ENCODE results near the gene PHACTR1.

PHACTR1 gene

DNA sequence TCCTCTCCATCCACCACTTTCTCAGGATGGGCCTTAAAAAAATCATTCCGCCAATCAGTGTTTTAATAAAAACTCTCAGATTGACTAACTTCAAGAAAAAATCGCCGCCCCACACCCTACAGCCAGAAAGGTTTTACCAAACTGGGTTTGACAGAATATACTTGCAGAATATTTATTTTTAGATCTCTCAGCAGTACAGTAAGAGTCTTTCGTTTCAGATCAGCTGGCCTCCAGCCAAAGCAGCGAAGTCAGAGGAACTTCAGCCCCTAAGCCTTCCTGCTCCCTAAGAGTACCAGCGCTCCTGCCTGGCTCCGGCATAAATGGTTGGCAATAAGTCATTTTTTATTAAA, 587.1 kb downstream of the PHACTR1 start:
- peaks cover 93% of the 10 kb centered on the region for H3K36me3 ChIP-seq (ENCODE audit: insufficient read depth, low read depth, low read length)
- no peak overlapping the region for H3K9ac ChIP-seq (ENCODE audit: low read depth, low read length)
- no peak overlapping the region for H3K27ac ChIP-seq (ENCODE audit: low read length)
- H3K27me3 ChIP-seq (ENCODE audit: insufficient read depth, low read length), result no peaks in the 10 kb centered on the region
- H3K4me3 ChIP-seq (ENCODE audit: low read length), result no peak overlapping the region
- no peaks in the 10 kb centered on the region for H3K9me3 ChIP-seq (ENCODE audit: insufficient read depth, low read depth, low read length)
- no peaks in the 10 kb centered on the region for H3K4me1 ChIP-seq (ENCODE audit: insufficient read depth, low read length)

GRCh38 chr6:13304101-13304500, 587.5 kb downstream of the PHACTR1 start:
- Histone ChIP-seq H3K27me3 (ENCODE audit: insufficient read depth, low read length) (no peaks in the 10 kb centered on the region), H3K4me3 (ENCODE audit: low read length) (no peak overlapping the region), H3K4me1 (ENCODE audit: insufficient read depth, low read length) (no peaks in the 10 kb centered on the region), H3K36me3 (ENCODE audit: insufficient read depth, low read depth, low read length) (peaks cover 95% of the 10 kb centered on the region), H3K27ac (ENCODE audit: low read length) (no peak overlapping the region), H3K9me3 (ENCODE audit: insufficient read depth, low read depth, low read length) (no peaks in the 10 kb centered on the region), H3K9ac (ENCODE audit: low read depth, low read length) (no peak overlapping the region)

DNA sequence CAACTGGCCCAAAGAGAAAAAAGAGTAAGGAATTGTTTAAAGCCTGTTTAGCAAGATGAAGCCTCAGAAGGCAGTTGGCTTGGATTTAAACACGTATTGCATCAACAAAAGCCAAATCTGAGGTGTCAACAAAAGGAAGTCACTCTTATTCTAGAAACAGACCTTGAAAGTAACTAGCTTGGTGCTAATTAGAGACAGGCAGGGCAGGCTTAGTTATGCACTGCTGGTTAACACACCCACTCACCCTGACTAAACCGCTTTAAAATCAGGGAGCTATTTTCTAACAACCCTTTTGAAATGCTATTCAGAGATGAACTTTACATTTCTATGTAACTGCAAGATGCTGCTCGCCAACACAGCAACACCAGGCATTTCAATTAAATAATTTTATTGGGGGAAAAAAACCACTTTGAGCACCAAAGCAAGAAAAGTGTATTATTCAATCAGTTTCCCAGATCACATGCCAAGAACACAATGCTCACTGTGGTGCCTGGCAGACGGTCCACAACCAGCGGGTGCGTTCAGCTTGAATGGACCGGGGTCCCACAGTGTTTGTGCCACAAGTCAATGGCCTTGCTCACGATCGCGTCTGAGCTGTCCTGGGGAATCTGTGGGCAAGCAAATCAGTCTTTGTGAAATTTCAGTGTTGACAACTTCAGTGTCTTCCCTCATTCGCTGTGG, 588.2 kb downstream of the PHACTR1 start:
- no peak overlapping the region for H3K9ac ChIP-seq (ENCODE audit: low read depth, low read length)
- no peak overlapping the region for H3K27ac ChIP-seq (ENCODE audit: low read length)
- H3K4me1 ChIP-seq (ENCODE audit: insufficient read depth, low read length), result no peaks in the 10 kb centered on the region
- no peak overlapping the region for H3K4me3 ChIP-seq (ENCODE audit: low read length)
- H3K9me3 ChIP-seq (ENCODE audit: insufficient read depth, low read depth, low read length), result no peaks in the 10 kb centered on the region
- peaks cover 98% of the 10 kb centered on the region for H3K36me3 ChIP-seq (ENCODE audit: insufficient read depth, low read depth, low read length)
- H3K27me3 ChIP-seq (ENCODE audit: insufficient read depth, low read length), result no peaks in the 10 kb centered on the region

GRCh38 chr6:13305288-13305687, 588.7 kb downstream of the PHACTR1 start:
- Histone ChIP-seq H3K36me3 (ENCODE audit: insufficient read depth, low read depth, low read length) (peaks cover 98% of the 10 kb centered on the region), H3K9ac (ENCODE audit: low read depth, low read length) (no peak overlapping the region), H3K9me3 (ENCODE audit: insufficient read depth, low read depth, low read length) (no peaks in the 10 kb centered on the region), H3K4me3 (ENCODE audit: low read length) (no peak overlapping the region), H3K27ac (ENCODE audit: low read length) (no peak overlapping the region), H3K27me3 (ENCODE audit: insufficient read depth, low read length) (no peaks in the 10 kb centered on the region), H3K4me1 (ENCODE audit: insufficient read depth, low read length) (no peaks in the 10 kb centered on the region)

DNA sequence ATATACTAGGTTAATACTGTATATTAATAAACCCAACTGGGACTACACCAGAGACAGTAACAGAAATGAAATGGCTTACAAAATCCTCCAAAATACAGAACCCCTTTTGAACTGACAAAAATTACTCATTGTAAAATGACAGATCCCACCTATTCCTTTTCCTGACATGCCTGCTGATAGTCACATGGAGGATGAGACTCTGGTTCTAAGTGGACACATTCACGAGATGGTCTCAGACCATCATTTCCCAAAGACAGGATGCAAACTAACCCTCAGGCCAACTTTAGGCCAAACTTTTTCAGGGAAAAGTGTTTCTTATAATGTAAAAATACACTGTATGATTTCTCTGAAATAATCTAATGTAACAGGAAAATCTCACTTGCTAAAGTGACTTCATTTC, 589.2 kb downstream of the PHACTR1 start:
- Histone ChIP-seq H3K27me3 (ENCODE audit: insufficient read depth, low read length) (no peaks in the 10 kb centered on the region), H3K4me1 (ENCODE audit: insufficient read depth, low read length) (no peaks in the 10 kb centered on the region), H3K9me3 (ENCODE audit: insufficient read depth, low read depth, low read length) (no peaks in the 10 kb centered on the region), H3K4me3 (ENCODE audit: low read length) (no peak overlapping the region), H3K27ac (ENCODE audit: low read length) (no peak overlapping the region), H3K36me3 (ENCODE audit: insufficient read depth, low read depth, low read length) (peaks cover 96% of the 10 kb centered on the region), H3K9ac (ENCODE audit: low read depth, low read length) (no peak overlapping the region)

- peaks cover 91% of the 10 kb centered on the region for H3K36me3 ChIP-seq (ENCODE audit: insufficient read depth, low read depth, low read length)
These were observed 591.0 kb downstream of the PHACTR1 start for GRCh38 chr6:13307508-13307995.

GRCh38 chr6:13308332-13308731, 591.8 kb downstream of the PHACTR1 start:
- H3K4me3 ChIP-seq (ENCODE audit: low read length), result no peak overlapping the region
- no peak overlapping the region for H3K9ac ChIP-seq (ENCODE audit: low read depth, low read length)
- H3K36me3 ChIP-seq (ENCODE audit: insufficient read depth, low read depth, low read length), result peaks cover 90% of the 10 kb centered on the region
- H3K27me3 ChIP-seq (ENCODE audit: insufficient read depth, low read length), result no peaks in the 10 kb centered on the region
- H3K27ac ChIP-seq (ENCODE audit: low read length), result no peak overlapping the region
- no peaks in the 10 kb centered on the region for H3K9me3 ChIP-seq (ENCODE audit: insufficient read depth, low read depth, low read length)
- H3K4me1 ChIP-seq (ENCODE audit: insufficient read depth, low read length), result no peaks in the 10 kb centered on the region

More at GRCh38 chr6:13307508-13307995, 591.0 kb downstream of the PHACTR1 start:
- Histone ChIP-seq H3K4me1 (ENCODE audit: insufficient read depth, low read length) (no peaks in the 10 kb centered on the region), H3K4me3 (ENCODE audit: low read length) (no peak overlapping the region), H3K9me3 (ENCODE audit: insufficient read depth, low read depth, low read length) (no peaks in the 10 kb centered on the region), H3K27ac (ENCODE audit: low read length) (no peak overlapping the region), H3K27me3 (ENCODE audit: insufficient read depth, low read length) (no peaks in the 10 kb centered on the region), H3K9ac (ENCODE audit: low read depth, low read length) (no peak overlapping the region)

DNA sequence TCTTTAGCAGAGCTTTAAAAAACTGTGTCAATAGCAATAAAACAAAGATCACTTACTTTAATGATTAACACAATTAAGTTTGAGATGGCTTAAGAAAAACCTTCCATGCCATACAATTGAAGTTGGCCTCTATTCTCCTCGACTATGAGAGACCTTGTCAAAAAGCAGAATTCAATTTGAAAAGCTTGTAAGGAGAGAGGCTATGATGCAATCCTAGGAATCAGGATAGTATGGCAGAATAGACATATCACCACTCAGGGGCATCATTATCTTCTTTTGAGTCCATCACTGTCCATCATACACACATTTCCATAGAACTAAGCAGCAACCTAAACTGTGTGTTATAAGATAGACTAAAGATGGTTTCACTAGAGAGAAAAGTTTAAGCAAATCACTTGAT, 594.6 kb downstream of the PHACTR1 start:
- H3K36me3 ChIP-seq (ENCODE audit: insufficient read depth, low read depth, low read length), result peaks cover 91% of the 10 kb centered on the region
- H3K4me1 ChIP-seq (ENCODE audit: insufficient read depth, low read length), result no peaks in the 10 kb centered on the region
- H3K4me3 ChIP-seq (ENCODE audit: low read length), result no peak overlapping the region
- no peak overlapping the region for H3K9ac ChIP-seq (ENCODE audit: low read depth, low read length)
- no peaks in the 10 kb centered on the region for H3K9me3 ChIP-seq (ENCODE audit: insufficient read depth, low read depth, low read length)
- no peak overlapping the region for H3K27ac ChIP-seq (ENCODE audit: low read length)
- no peaks in the 10 kb centered on the region for H3K27me3 ChIP-seq (ENCODE audit: insufficient read depth, low read length)

DNA sequence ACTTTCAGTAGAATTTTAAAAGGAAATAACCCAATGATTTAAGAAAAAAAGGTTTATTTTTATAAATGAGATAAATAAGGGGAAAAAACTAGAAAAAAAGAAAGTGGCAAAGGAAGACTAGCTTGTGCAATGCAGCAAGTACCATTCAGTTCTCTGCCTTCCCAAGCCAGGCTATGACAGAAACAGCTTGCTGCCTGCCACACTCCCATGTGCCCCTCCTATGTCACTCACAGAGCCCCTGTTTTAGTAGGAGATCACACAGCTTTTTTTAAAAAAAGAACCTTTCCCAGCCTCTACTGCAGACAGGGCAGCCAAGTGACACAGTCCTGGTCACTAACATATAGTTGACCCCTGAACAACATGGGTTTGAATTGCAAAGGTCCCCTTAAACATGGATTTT, 598.2 kb downstream of the PHACTR1 start:
- Histone ChIP-seq H3K36me3 (ENCODE audit: insufficient read depth, low read depth, low read length) (peaks cover 91% of the 10 kb centered on the region), H3K4me1 (ENCODE audit: insufficient read depth, low read length) (no peaks in the 10 kb centered on the region), H3K27ac (ENCODE audit: low read length) (no peak overlapping the region), H3K9ac (ENCODE audit: low read depth, low read length) (no peak overlapping the region), H3K9me3 (ENCODE audit: insufficient read depth, low read depth, low read length) (no peaks in the 10 kb centered on the region), H3K4me3 (ENCODE audit: low read length) (no peak overlapping the region), H3K27me3 (ENCODE audit: insufficient read depth, low read length) (no peaks in the 10 kb centered on the region)

- Histone ChIP-seq H3K27me3 (ENCODE audit: insufficient read depth, low read length) (no peaks in the 10 kb centered on the region), H3K4me1 (ENCODE audit: insufficient read depth, low read length) (no peaks in the 10 kb centered on the region), H3K9ac (ENCODE audit: low read depth, low read length) (no peak overlapping the region), H3K36me3 (ENCODE audit: insufficient read depth, low read depth, low read length) (peaks cover 94% of the 10 kb centered on the region), H3K27ac (ENCODE audit: low read length) (no peak overlapping the region), H3K9me3 (ENCODE audit: insufficient read depth, low read depth, low read length) (no peaks in the 10 kb centered on the region), H3K4me3 (ENCODE audit: low read length) (no peak overlapping the region)
These were observed 599.3 kb downstream of the PHACTR1 start for GRCh38 chr6:13315896-13316295.

GRCh38 chr6:13318821-13319220, 602.3 kb downstream of the PHACTR1 start:
- Histone ChIP-seq H3K9me3 (ENCODE audit: insufficient read depth, low read depth, low read length) (no peaks in the 10 kb centered on the region), H3K4me3 (ENCODE audit: low read length) (no peak overlapping the region), H3K36me3 (ENCODE audit: insufficient read depth, low read depth, low read length) (peaks cover 97% of the 10 kb centered on the region), H3K27ac (ENCODE audit: low read length) (no peak overlapping the region), H3K9ac (ENCODE audit: low read depth, low read length) (no peak overlapping the region), H3K27me3 (ENCODE audit: insufficient read depth, low read length) (no peaks in the 10 kb centered on the region), H3K4me1 (ENCODE audit: insufficient read depth, low read length) (no peaks in the 10 kb centered on the region)

GRCh38 chr6:13319891-13320564, 603.5 kb downstream of the PHACTR1 start:
- Histone ChIP-seq H3K27ac (ENCODE audit: low read length) (no peak overlapping the region), H3K36me3 (ENCODE audit: insufficient read depth, low read depth, low read length) (peaks cover 97% of the 10 kb centered on the region)

More at GRCh38 chr6:13319891-13320564, 603.5 kb downstream of the PHACTR1 start:
- H3K27me3 ChIP-seq (ENCODE audit: insufficient read depth, low read length), result no peaks in the 10 kb centered on the region
- H3K9me3 ChIP-seq (ENCODE audit: insufficient read depth, low read depth, low read length), result no peaks in the 10 kb centered on the region
- H3K4me1 ChIP-seq (ENCODE audit: insufficient read depth, low read length), result no peaks in the 10 kb centered on the region
- no peak overlapping the region for H3K9ac ChIP-seq (ENCODE audit: low read depth, low read length)
- H3K4me3 ChIP-seq (ENCODE audit: low read length), result no peak overlapping the region
